K562 (cell line): ENCODE results near the gene PREX1. TPM values are rescaled to one million over a fixed set of nuclear protein-coding genes. Genes with fewer than 3 reads are reported as not detected.

Experiments used
- ATAC-seq: fragments of 200-7000 bp; cut with Tn5 transposase; 3 replicates; pipeline ENCODE4 v1.9.1; 2020; ENCODE audit warnings: moderate library complexity
- BruUV-seq: library from RNA; stranded (reverse); fragments of 400-500 nt; replicated peaks from 2 replicates; lab custom pipeline; 2021; lab: Mats Ljungman, UMichigan
- CTCF ChIA-PET: fragments of 300-600 bp; formaldehyde crosslinking; extraction: SDS; loops from one replicate; lab custom pipeline; 2021; ENCODE audit warnings: low intra/inter-chr PET ratio; lab: Yijun Ruan, JAX
- POLR2A ChIA-PET: fragments of 300-600, 350-650 bp; sonication (Branson Sonifier 250); formaldehyde crosslinking; extraction: SDS; loops from one replicate; lab custom pipeline; 2021; ENCODE audit warnings: antibody characterized with exemption, inconsistent platforms; lab: Yijun Ruan, JAX
- DNase-seq, 4 experiments: peaks; one replicate each; pipeline versions ENCODE4 v3.0.0 to v3.0.0-alpha.2; 2011 to 2018; ENCODE audit warnings: low spot score in 3 of 4, mixed read lengths in 3 of 4; ENCODE audit errors: extremely low read depth in 1 of 4
- FAIRE-seq: peaks from 2 replicates; lab custom pipeline; 2011; peaks lifted over from hg19 to GRCh38; lab: Jason Lieb, UNC
- H2AFZ ChIP-seq: 2 replicates; pipeline ENCODE4 v1.6.0; 2011; ENCODE audit warnings: low read depth, low read length, control low read depth, inconsistent platforms
- H3K27ac ChIP-seq: fragments of 200-600 bp; 3 replicates; pipeline ENCODE4 v1.8.0; 2011; ENCODE audit warnings: low read depth, mild to moderate bottlenecking, control low read depth, inconsistent platforms, low read length, moderate library complexity, mixed read lengths; ENCODE audit errors: extremely low read depth
- H3K27me3 ChIP-seq, 2 experiments: fragments of 300-600 bp in 1 of 2; 2 replicates in 1 of 2; 3 replicates in 1 of 2; pipeline versions ENCODE4 v1.6.0 to v1.8.0; 2011; ENCODE audit warnings: inconsistent platforms in 2 of 2, low read length in 2 of 2, mild to moderate bottlenecking in 1 of 2, mixed read lengths in 1 of 2, moderate library complexity in 1 of 2; ENCODE audit not compliant: control insufficient read depth in 2 of 2, insufficient read depth in 2 of 2
- H3K36me3 ChIP-seq: fragments of 300-600 bp; 3 replicates; pipeline ENCODE4 v1.8.0; 2011; ENCODE audit warnings: mild to moderate bottlenecking, low read length, inconsistent platforms; ENCODE audit not compliant: control insufficient read depth, insufficient read depth
- H3K4me1 ChIP-seq, 2 experiments: fragments of 200-600 bp in 1 of 2; replicated peaks in 1 of 2; 2 replicates in 1 of 2; 3 replicates in 1 of 2; pipeline versions ENCODE4 v1.5.1 to v1.8.0; 2011; ENCODE audit warnings: inconsistent platforms in 2 of 2, low read length in 2 of 2, mild to moderate bottlenecking in 1 of 2, mixed read lengths in 1 of 2, moderate library complexity in 1 of 2; ENCODE audit not compliant: control insufficient read depth in 2 of 2, insufficient read depth in 2 of 2
- H3K4me2 ChIP-seq: 2 replicates; pipeline ENCODE4 v1.6.1; 2011; ENCODE audit warnings: low read length, control low read depth, inconsistent platforms, mixed read lengths; ENCODE audit not compliant: insufficient read depth
- H3K4me3 ChIP-seq: fragments of 200-600 bp; sonication (generic), shearing (Covaris generic); 2 replicates; pipeline ENCODE4 v1.5.1; 2016; ENCODE audit warnings: control low read depth, inconsistent platforms
- H3K79me2 ChIP-seq: fragments of 200-600 bp; 3 replicates; pipeline ENCODE4 v1.8.0; 2011; ENCODE audit warnings: low read length, inconsistent platforms; ENCODE audit not compliant: control insufficient read depth, insufficient read depth
- H3K9ac ChIP-seq, 2 experiments: 2 replicates each; pipeline versions ENCODE4 v1.6.0 to v1.6.1; 2011; ENCODE audit warnings: low read depth in 2 of 2, low read length in 2 of 2, control low read depth in 1 of 2, inconsistent platforms in 1 of 2, mild to moderate bottlenecking in 1 of 2, mixed read lengths in 1 of 2; ENCODE audit not compliant: insufficient read depth in 1 of 2
- H3K9me1 ChIP-seq: one replicate; pipeline ENCODE4 v1.6.0; 2011; ENCODE audit warnings: inconsistent platforms, mild to moderate bottlenecking, low read length, moderate library complexity; ENCODE audit not compliant: control insufficient read depth, insufficient read depth
- H3K9me3 ChIP-seq: replicated peaks from 2 replicates; pipeline ENCODE4 v1.5.1; 2011; ENCODE audit warnings: low read depth, low read length, inconsistent platforms; ENCODE audit not compliant: control insufficient read depth, insufficient read depth
- H4K20me1 ChIP-seq: replicated peaks from 2 replicates; pipeline ENCODE4 v1.6.1; 2011; ENCODE audit warnings: low read length, inconsistent platforms, mixed read lengths; ENCODE audit not compliant: control insufficient read depth, insufficient read depth
- CREB3L1 ChIP-seq: fragments of 450-650 bp; IDR thresholded peaks from 2 replicates; pipeline ENCODE4 v1.6.1; 2014; ENCODE audit warnings: low read depth, mild to moderate bottlenecking, moderate library complexity, borderline replicate concordance
- CSDE1 ChIP-seq, 2 experiments: fragments of 450-650 bp; IDR thresholded peaks; 2 replicates each; pipeline ENCODE4 v1.6.1; 2016; ENCODE audit warnings: mild to moderate bottlenecking in 1 of 2
- EZH2 ChIP-seq: IDR thresholded peaks from 2 replicates; pipeline ENCODE4 v1.6.1; 2012; ENCODE audit warnings: low read depth, mild to moderate bottlenecking, inconsistent platforms, low read length, borderline replicate concordance
- FOXJ2 ChIP-seq: fragments of 200-800 bp; sonication (Bioruptor generic); IDR thresholded peaks from 2 replicates; pipeline ENCODE4 v1.6.1; 2016; ENCODE audit warnings: missing genetic modification characterization, missing compliant biosample characterization
- ILF3 ChIP-seq: fragments of 450-650 bp; IDR thresholded peaks from 2 replicates; pipeline ENCODE4 v1.6.1; 2018; ENCODE audit warnings: antibody characterized with exemption, mild to moderate bottlenecking, moderate library complexity, borderline replicate concordance
- KDM5B ChIP-seq: fragments of 200-600 bp; sonication (generic); IDR thresholded peaks from 2 replicates; pipeline ENCODE4 v1.6.1; 2012; ENCODE audit warnings: low read depth, mild to moderate bottlenecking, moderate library complexity, low read length, control low read depth, inconsistent platforms; ENCODE audit not compliant: insufficient replicate concordance
- MAFF ChIP-seq: IDR thresholded peaks from 2 replicates; pipeline ENCODE4 v1.6.1; 2012; ENCODE audit warnings: low read length, improper control_type of control experiment
- NR3C1 ChIP-seq: sonication (generic); formaldehyde crosslinking; IDR thresholded peaks from 2 replicates; pipeline ENCODE4 v1.8.1; 2022; ENCODE audit warnings: missing genetic modification reagents
- NUFIP1 ChIP-seq: fragments of 450-650 bp; IDR thresholded peaks from 2 replicates; pipeline ENCODE4 v1.6.1; 2018; ENCODE audit not compliant: partially characterized antibody
- POLR2B ChIP-seq: fragments of 450-650 bp; IDR thresholded peaks from 2 replicates; pipeline ENCODE4 v1.6.1; 2018; ENCODE audit warnings: low read depth; ENCODE audit not compliant: partially characterized antibody
- PURB ChIP-seq: sonication (generic); formaldehyde crosslinking; IDR thresholded peaks from 2 replicates; pipeline ENCODE4 v1.9.0; 2021; ENCODE audit warnings: low read depth, mild to moderate bottlenecking, missing genetic modification reagents
- RREB1 ChIP-seq: fragments of 250-450 bp; sonication (Bioruptor Pico); IDR thresholded peaks from 2 replicates; pipeline ENCODE4 v1.4.0; 2020
- SMC3 ChIP-seq: conservative IDR thresholded peaks from 2 replicates; pipeline ENCODE4 v1.6.1; 2011; ENCODE audit warnings: low read depth, low read length, improper control_type of control experiment; ENCODE audit not compliant: insufficient read depth
- TARDBP ChIP-seq: fragments of 450-650 bp; IDR thresholded peaks from 2 replicates; pipeline ENCODE4 v1.6.1; 2016
- ZFP1 ChIP-seq: fragments of 450-650 bp; formaldehyde crosslinking; IDR thresholded peaks from 2 replicates; pipeline ENCODE4 v1.4.0; 2020; ENCODE audit warnings: mild to moderate bottlenecking, mixed read lengths
- WGBS: fragments of 100-300 bp; shearing (Covaris generic); methylation state at CpG from one replicate; pipeline ENCODE4 v1.1.6; 2016; ENCODE audit warnings: low coverage, mixed read lengths; ENCODE audit not compliant: insufficient coverage; ENCODE audit errors: missing lambda C conversion rate; 5-methylcytosine and 5-hydroxymethylcytosine counted together
- in situ Hi-C: fragments of 300-500 bp; cut with MboI; formaldehyde crosslinking; loops from 4 replicates; pipeline ENCODE4 v1.15.0; 2018; ENCODE audit warnings: inconsistent platforms, mixed read lengths
- intact Hi-C: fragments of 100-400 bp; cut with micrococcal nuclease; formaldehyde crosslinking; loops from 2 replicates; pipeline ENCODE4 v1.14.2; 2022
- polyA plus RNA-seq, 8 experiments: library from polyadenylated mRNA; depleted of rRNA in 4 of 8; stranded (reverse) in 5 of 8; unstranded in 3 of 8; fragments of >200 nt; fragmentation: Nextera tagmentation in 2 of 8; fragmentation: Illumina TruSeq in 1 of 8; extraction: Ambion mirVana in 2 of 8; extraction: Trizol in 1 of 8; gene quantifications; 2 replicates each; pipeline versions ENCODE4 v1.2.1 to v1.2.3, GENCODE V29; 2011 to 2014; ENCODE audit warnings: inconsistent platforms in 1 of 8, missing spikeins in 1 of 8
- total RNA-seq, 7 experiments: library from RNA; depleted of rRNA in 6 of 7; stranded (reverse); fragments of >200 nt in 6 of 7; fragmentation: Illumina TruSeq in 2 of 7; extraction: Trizol in 2 of 7; gene quantifications; 2 replicates each; pipeline versions ENCODE4 v1.2.1 to v1.2.3, GENCODE V29; 2011 to 2021; ENCODE audit warnings: low replicate concordance in 1 of 7

Gene PREX1
- total and polyA plus RNA-seq, 9 of the 15 experiments (the other 6 are each of a cell fraction or from before 2014, with no cell fraction given) = 0.37 to 10.4 (median 4.8) TPM

- no peaks in the 10 kb centered on the region for H3K36me3 ChIP-seq
- H4K20me1 ChIP-seq = peaks cover 9% of the 10 kb centered on the region
- no peaks in the 10 kb centered on the region; a peak in 1 of 5 replicates for H3K27me3 ChIP-seq
- no peaks in the 10 kb centered on the region for H3K9me1 ChIP-seq
- 15% methylated on average over 4 of the region's 4 CpGs for WGBS
- ChIA-PET POLR2A (interaction anchor here (1.3 kb wide), 1 partner anchor 12 kb away, joined by 4 read pairs; no protein-coding TSS in a partner anchor), CTCF (no interaction called here)
- no peak overlapping the region for H3K4me2 ChIP-seq
- no peak overlapping the region for H2AFZ ChIP-seq
- FAIRE-seq (no peak), ATAC-seq (no peak), DNase-seq (no peak)
- H3K79me2 ChIP-seq = no peaks in the 10 kb centered on the region
- no peaks in the 10 kb centered on the region for H3K9me3 ChIP-seq
- H3K4me1 ChIP-seq = peaks cover 0 to 4% of the 10 kb centered on the region in 2 experiments; a peak in 2 of 5 replicates
- H3K27ac ChIP-seq = no peak overlapping the region
- in situ Hi-C loops = no loop called here
- no TSS peak for BruUV-seq
- intact Hi-C loops = no loop called here
- H3K4me3 ChIP-seq = no peak overlapping the region
- no peak overlapping the region for H3K9ac ChIP-seq
- TF ChIP-seq SMC3 (no peak), NR3C1 (CRISPR knock-in tag) (no peak), RREB1 (no peak), PURB (no peak), CSDE1 (IDR thresholded peaks at IDR 0.05) (no peak), KDM5B (no peak), NUFIP1 (no peak), ILF3 (no peak), EZH2 (no peak), TARDBP (no peak), ZFP1 (CRISPR knock-in tag) (no peak), POLR2B (no peak), FOXJ2 (tag) (no peak), MAFF (no peak), CREB3L1 (no peak)
Observed at GRCh38 chr20:48711044-48711428, 116.8 kb downstream of the PREX1 start.
